ENCODE data around the gene DGCR8.

Gene DGCR8

GRCh38 chr22:20154602-20155187 lies 74.7 kb downstream of the DGCR8 start:
- H3K27ac ChIP-seq = no peak overlapping the region
- CTCF ChIA-PET = no interaction called here
- no peak for TF ChIP-seq CTCF (conservative IDR thresholded peaks at IDR 0.05; ENCODE audit: low read depth)
- DNase-seq (ENCODE audit: low spot score) = no peak
- POLR2A ChIA-PET (ENCODE audit: low non-redundant PET) = no interaction called here

GRCh38 chr22:20155330-20156041 lies 75.4 kb downstream of the DGCR8 start:
- no peak for TF ChIP-seq CTCF (conservative IDR thresholded peaks at IDR 0.05; ENCODE audit: low read depth)
- POLR2A ChIA-PET (ENCODE audit: low non-redundant PET) = no interaction called here
- no peak overlapping the region for H3K27ac ChIP-seq
- DNase-seq (ENCODE audit: low spot score) = no peak
- CTCF ChIA-PET = no interaction called here

- ChIA-PET CTCF (no interaction called here), POLR2A (ENCODE audit: low non-redundant PET) (no interaction called here)
- no peak for DNase-seq (ENCODE audit: low spot score)
- TF ChIP-seq CTCF (conservative IDR thresholded peaks at IDR 0.05; ENCODE audit: low read depth) = no peak
- no peak overlapping the region for H3K27ac ChIP-seq
Observed at GRCh38 chr22:20156042-20156389, 76.0 kb downstream of the DGCR8 start.

GRCh38 chr22:20156611-20157429 lies 76.8 kb downstream of the DGCR8 start:
- CTCF ChIA-PET = interaction anchor here (0.6 to 1.1 kb wide), 10 partner anchors 57 to 298 kb away, joined by 3 to 8 read pairs (median 4); no protein-coding TSS in a partner anchor

GRCh38 chr22:20157430-20158183 lies 77.6 kb downstream of the DGCR8 start:
- ChIA-PET CTCF (interaction anchor here (0.6 to 1.1 kb wide), 10 partner anchors 56 to 297 kb away, joined by 3 to 8 read pairs (median 4); no protein-coding TSS in a partner anchor), POLR2A (ENCODE audit: low non-redundant PET) (no interaction called here)
- DNase-seq (ENCODE audit: low spot score) = no peak
- no peak overlapping the region for H3K27ac ChIP-seq
- TF ChIP-seq CTCF (conservative IDR thresholded peaks at IDR 0.05; ENCODE audit: low read depth) = no peak

More at GRCh38 chr22:20156611-20157429, 76.8 kb downstream of the DGCR8 start:
- H3K27ac ChIP-seq = no peak overlapping the region
- POLR2A ChIA-PET (ENCODE audit: low non-redundant PET) = no interaction called here
- TF ChIP-seq CTCF (conservative IDR thresholded peaks at IDR 0.05; ENCODE audit: low read depth) = peak; percentile 96
- DNase-seq (ENCODE audit: low spot score) = peak; percentile 64
